Middle frontal gyrus (tissue), 1 donor: ENCODE measurements around the gene SENP7.
"Not testable (repeated sequence)": the region's sequence is repeated elsewhere in the genome, so short reads cannot be mapped to it uniquely, and the experiment has no call there.

Source experiments
- DNase-seq: peaks from one replicate; pipeline ENCODE4 v3.0.0-alpha.2; 2015; ENCODE audit warnings: low spot score; ENCODE audit errors: extremely low spot score

Gene SENP7, protein sequence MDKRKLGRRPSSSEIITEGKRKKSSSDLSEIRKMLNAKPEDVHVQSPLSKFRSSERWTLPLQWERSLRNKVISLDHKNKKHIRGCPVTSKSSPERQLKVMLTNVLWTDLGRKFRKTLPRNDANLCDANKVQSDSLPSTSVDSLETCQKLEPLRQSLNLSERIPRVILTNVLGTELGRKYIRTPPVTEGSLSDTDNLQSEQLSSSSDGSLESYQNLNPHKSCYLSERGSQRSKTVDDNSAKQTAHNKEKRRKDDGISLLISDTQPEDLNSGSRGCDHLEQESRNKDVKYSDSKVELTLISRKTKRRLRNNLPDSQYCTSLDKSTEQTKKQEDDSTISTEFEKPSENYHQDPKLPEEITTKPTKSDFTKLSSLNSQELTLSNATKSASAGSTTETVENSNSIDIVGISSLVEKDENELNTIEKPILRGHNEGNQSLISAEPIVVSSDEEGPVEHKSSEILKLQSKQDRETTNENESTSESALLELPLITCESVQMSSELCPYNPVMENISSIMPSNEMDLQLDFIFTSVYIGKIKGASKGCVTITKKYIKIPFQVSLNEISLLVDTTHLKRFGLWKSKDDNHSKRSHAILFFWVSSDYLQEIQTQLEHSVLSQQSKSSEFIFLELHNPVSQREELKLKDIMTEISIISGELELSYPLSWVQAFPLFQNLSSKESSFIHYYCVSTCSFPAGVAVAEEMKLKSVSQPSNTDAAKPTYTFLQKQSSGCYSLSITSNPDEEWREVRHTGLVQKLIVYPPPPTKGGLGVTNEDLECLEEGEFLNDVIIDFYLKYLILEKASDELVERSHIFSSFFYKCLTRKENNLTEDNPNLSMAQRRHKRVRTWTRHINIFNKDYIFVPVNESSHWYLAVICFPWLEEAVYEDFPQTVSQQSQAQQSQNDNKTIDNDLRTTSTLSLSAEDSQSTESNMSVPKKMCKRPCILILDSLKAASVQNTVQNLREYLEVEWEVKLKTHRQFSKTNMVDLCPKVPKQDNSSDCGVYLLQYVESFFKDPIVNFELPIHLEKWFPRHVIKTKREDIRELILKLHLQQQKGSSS

DNA sequence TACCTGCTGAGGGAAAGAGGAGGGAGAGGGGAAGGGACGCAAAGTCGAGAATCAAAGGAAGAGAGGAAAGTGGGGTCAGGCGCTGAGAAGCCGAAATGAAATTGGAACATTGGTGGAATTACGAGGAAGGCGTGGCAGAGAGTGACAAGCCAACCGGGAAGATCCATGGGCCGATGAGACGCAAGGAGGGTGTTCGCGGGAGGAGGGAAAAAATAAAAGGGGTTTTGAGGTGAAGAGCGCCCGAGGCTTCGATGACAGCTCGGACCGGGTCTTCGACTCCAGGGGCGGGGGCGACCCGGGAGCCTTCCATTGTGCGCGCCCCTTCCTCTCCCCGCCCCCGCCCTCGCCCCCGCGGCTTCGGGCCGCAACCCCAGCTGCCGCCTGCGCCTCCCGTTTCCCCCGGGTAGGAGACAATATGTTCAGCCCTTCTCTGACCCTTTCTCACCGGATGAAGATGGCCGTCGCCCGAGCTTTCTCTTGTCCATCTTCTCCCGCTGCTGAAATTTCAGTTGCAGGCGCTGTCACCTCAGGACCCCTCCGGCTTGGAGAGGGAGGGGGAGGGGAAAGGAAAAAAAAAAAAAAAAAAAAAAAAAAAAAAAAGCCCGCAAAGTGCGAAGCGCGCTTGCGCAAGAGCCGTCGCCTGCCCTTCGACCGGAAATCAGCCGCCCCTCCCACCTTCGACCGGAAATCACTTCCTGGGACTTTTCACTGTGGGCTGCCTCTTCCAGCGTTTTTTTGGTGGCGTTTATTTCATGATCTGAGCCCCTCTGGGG is at the start of gene SENP7:
Gene SENP7 (minus strand): TSS at position 567 of the 773 bp plus-strand sequence. CDS start 82 bp downstream, at position 485.
- peak; percentile 60 for DNase-seq

DNA sequence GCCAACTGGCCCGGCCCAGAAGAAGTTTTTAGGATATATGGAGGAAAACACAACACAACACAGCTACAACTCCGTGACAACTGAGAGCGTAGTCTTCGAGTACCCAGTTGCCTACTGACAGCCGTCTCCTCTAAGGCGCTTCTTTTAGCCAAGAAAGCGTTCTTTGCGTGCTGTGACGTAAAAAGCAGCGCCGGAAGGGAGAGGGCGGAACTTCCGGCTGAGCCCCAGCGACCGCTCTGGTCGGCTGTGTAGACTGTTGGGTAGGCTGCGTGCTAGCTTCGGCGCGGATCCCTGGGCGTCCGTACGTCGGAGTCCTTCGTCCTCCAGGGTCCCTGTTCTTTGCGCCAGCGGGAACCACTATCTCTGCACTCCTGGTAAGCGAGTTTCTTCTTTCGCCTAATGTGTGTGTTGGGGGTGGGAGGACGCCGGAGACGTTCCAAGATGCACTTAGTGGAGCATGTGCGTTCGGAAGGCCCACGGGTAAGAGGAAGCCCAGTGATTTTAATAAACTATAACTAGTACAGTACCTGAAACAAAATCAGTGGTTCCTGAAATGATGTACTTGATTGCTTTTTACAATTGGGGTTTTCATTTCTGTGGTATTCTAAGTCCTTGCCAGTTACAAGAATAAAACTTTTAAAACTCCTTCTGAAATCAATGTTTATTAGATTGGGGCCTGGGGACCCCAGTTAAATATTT is 48.8 kb upstream of the SENP7 start, which contains the start of gene TRMT10C:
Gene TRMT10C (plus strand): TSS at position 239 of the 699 bp plus-strand sequence. CDS start 2,914 bp downstream, outside the sequence.
- peak; percentile 87 for DNase-seq

DNA sequence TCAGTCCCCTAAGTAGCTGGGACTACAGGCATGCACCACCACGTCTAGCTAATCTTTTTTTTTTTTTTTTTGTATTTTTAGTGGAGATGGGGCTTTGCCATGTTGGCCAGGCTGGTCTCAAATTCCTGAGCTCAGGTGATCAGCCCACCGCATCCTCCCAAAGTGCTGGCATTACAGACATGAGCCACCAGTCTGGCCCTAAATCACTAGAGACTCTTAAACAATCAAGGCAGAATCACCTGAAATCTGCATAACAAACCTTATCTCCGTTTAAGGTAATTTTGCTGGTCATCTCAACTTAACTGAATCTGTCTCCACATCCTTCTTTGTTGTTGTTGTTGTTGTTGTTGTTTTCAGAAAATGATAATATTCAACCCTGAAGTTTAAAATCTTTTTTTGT is 43.1 kb upstream of the SENP7 start:
- no peak for DNase-seq

DNA sequence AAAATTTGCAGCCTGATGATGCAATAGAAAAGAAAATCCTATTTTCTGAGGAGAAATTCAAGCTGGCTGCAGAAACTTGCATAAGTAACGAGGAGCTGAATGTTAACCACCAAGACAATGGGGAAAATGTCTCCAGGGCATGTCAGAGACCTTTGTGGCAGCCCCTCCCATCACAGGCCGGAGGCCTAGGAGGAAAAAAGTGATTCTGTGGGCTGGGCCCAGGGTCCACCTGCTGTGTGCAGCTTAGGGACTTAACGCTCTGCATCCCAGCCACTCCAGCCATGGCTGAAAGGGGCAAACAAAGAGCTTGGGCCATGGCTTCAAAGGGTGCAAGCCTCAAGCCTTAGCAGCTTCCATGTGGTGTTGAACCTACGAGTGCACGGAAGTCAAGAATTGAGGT is 40.4 kb upstream of the SENP7 start:
- not testable (repeated sequence) for DNase-seq

DNA sequence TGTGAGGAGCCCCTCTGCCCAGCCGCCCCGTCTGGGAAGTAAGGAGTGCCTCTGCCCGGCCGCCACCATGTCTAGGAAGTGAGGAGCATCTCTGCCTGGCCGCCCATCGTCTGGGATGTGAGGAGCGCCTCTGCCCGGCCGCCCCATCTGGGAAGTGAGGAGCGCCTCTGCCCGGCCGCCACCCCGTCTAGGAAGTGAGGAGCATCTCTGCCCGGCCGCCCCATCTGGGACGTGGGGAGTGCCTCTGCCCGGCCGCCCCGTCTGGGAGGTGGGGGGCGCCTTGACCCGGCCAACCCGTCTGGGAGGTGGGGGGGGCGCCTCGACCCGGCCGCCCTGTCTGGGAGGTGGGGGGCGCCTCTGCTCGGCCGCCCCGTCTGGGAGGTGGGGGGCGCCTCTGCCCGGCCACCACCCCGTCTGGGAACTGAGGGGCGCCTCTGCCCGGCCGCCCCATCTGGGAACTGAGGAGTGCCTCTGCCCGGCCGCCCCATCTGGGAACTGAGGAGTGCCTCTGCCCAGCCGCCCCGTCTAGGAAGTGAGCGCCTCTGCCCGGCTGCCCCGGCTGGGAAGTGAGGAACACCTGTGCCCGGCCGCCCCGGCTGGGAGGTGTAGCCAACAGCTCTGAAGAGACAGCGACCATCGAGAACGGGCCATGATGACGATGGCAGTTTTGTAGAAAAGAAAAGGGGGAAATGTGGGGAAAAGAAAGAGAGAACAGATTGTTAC is 38.5 kb upstream of the SENP7 start:
- DNase-seq: not testable (repeated sequence)

DNA sequence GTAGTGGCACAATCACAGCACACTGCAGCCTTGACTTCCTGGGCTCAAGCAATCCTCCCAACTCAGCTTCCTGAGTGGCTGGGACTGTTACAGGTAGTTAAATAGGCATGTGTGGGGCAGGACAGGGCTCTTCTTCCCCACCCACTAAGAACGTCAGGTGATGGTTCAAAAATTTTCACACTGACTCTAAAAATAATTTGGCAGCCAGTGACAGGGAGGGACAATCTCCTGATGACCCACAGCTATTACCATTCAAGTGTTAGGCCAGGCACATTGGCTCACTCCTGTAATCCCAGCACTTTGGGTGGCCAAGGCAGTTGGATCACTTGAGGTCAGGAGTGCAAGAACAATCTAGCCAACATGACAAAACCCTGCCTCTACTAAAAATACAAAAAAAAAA is 36.5 kb upstream of the SENP7 start:
- DNase-seq: no peak

DNA sequence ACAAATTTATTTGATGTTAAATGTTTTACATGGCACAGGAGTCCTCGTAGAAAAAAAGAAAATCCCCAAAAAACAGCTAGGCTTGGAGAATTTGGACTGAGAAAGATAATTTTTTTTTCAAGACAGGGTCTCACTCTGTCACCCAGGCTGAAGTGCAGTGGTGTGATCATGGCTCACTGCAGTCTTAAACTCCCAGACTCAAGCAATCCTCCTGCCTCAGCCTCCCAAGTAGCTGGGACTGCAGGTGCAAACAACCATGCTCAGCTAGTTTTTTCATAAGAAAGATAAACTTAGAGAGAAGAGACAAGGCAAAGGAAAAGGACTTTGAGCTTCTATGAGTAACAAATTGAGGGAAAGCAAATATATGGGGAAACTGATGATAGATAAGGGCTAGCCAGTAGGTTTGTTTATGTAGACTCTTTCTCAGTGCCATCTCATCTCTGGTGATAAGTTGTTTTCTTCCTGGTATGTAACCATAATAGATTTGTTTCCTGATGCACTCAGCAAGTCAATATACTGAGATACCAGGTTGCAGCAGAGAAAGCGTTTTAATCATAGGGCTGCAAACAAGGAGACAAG is 35.6 kb upstream of the SENP7 start:
- DNase-seq: no peak

DNA sequence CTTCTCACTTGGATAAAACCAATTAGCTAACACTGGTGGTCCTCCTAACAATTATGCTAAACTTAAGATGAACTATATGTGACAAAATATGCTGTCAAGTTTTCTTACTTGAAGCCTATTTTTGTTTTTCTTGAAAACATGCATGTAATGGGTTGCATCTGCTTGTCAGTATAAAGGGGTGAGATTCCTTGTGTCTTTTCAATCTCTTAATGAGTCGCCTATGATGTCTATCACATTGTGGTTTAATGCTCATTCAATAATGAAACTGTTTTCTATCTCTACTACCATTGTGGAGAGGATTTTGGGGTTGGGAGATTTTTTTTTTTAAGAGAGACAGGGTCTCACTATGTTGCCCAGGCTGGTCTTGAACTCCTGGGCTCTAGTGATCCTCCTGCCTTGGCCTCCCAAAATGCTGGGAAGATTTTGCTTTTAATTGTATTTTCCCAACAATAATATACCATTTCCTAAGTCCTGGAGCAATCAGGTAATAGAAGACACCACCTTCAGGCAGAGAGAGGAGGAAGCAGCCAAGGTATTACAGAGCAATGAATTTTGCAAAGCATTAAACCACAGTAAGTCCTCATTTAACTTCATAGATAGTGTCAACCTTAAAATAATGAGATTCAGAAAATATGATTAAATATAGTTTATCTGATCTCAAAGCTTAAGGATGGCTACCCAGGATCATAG is 31.3 kb upstream of the SENP7 start:
- no peak for DNase-seq

DNA sequence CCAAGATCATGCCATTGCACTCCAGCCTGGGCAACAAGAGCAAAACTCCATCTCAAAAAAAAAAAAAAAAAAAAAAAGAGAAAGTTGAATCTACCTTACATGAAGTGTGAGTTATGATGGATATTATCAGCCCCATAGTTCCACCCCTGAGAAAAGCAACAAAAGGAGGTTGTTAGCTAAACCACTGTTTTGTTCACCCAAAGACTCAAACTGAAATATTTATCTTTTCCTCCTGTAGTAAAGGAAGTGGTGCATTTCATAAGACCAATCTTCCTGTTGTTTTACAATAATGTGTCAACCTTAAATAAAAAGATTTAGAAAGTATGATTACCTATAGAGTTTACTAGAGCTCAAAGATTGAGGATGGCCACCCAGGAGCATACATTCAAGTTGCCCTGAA is 29.9 kb upstream of the SENP7 start:
- DNase-seq: no peak

DNA sequence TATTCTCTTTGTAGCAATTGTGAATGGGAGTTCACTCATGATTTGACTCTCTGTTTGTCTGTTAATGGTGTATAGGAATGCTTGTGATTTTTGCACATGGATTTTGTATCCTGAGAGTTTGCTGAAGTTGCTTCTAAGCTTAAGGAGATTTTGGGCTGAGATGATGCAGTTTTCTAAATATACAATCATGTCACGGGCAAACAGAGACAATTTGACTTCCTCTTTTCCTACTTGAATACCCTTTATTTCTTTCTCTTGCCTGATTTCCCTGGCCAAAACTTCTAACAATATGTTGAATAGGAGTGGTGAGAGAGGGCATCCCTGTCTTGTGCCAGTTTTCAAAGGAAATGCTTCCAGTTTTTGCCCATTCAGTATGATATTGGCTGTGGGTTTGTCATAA is 23.9 kb upstream of the SENP7 start:
- DNase-seq: not testable (repeated sequence)

DNA sequence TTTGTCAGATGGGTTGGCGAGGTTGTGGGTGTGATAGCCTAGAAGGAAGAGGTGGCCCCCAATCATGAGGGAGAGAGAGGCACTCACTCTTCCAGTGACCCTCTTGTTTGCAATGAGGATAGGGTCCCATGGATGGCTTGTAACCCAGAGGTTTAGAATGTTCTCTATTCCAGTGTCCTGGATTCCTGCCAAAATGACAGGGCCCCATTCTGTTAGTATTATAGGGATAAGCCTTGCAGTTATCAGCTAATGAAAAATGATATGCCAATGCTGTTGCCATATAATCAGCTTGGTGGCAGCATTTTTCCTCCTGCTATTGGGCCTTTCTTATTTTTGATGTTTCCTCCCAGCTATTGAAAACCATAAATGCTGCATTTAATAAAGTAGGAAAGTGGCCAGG is 23.3 kb upstream of the SENP7 start:
- no peak for DNase-seq

DNA sequence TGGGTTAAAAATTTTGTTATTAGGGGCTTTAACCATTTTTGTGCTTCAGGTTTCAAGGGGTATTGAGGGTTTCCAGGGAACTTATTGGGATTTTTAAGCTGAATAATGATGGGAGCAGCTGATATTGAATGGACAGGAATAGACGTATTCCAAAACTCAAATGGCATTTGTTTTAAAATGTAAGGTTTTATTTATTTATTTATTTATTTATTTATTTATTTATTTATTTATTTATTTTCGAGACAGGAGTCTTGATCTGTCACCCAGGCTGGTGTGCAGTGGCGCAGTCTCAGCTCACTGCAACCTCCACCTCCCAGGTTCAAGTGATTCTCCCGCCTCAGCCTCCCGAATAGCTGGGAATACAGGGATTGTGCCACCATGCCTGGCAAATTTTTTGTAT is 22.2 kb upstream of the SENP7 start:
- DNase-seq: no peak

DNA sequence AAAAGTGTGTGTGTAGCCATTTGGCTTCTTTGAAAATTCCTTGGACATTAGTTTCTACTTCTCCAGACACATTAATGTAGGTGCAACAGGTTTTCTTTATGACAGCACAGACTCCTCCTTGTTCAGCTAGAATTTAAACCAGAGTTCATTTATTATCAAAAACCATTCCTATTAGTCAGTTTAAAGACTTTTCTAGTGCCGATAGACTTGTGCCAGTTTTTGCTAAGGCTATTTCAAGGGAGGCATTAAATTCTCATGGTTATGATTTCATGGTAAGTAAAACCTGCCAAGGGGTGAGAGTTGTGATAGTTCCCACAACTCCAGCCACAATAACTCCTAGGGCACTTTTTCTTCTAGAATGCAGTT is 20.6 kb upstream of the SENP7 start:
- no peak for DNase-seq

DNA sequence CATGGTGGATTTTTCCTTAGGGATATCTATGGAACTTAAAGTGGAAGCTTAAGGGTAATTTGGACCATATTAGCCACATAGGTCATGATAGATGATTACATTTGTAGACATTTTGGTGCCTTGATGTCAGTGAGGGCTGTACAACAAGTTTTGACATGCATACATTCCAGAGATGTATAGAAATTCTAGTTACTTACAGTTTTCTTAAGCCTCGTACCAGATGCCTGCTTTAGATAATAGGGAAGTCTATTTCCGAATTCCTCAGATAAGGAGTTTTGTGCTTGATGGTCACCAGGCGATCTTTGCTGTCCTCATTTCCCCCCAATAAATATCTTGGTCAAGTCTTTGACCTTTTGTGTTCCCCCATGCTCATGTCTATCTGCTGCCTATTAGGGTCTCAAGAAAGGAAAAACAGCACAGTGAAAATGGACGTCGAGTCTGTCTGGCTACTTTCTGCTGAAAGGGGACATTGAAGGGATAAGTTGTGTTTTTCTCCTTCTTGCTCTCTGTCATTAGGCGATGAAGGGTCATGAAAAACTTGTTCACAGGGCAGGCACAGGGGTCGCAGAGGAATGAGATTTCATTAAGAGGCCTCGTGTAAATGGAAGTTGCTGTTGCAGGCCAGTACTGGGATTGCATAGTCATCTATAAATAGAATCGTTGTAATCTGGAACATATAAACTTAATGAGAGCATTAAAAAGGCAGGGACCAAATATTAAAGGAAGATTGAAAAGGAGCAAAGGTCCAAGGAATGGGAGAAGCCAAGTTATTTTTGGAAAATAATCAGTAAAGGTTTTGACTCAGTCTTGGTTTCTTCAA is 20.0 kb upstream of the SENP7 start:
- no peak for DNase-seq

DNA sequence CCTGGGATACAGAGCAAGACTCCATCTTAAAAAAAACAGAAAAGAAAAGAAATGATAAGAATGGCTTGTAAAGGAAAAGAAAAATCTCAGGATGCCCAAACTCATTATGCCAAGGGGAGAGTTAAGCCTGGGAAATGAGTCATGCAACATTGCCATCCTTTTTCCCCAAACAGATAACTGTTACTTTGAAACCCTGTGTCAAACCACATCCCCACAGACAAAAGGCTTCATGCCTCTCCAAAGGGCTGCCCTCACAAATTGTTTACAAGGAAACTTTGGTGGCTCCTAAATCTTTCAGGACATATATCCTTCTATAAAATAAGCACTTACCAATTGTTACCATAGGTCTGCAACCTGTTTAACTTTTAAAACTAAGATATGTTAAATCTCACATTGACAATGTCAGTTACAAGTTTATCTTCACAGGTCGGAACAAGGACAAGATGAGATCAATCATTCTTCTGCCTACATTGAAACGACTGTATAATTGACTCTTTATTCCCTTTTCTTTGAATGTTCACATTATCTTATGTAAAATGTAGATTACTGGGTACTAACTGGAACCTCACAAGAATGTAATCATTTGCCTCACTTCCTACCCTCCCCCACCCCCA is 18.6 kb upstream of the SENP7 start:
- no peak for DNase-seq

DNA sequence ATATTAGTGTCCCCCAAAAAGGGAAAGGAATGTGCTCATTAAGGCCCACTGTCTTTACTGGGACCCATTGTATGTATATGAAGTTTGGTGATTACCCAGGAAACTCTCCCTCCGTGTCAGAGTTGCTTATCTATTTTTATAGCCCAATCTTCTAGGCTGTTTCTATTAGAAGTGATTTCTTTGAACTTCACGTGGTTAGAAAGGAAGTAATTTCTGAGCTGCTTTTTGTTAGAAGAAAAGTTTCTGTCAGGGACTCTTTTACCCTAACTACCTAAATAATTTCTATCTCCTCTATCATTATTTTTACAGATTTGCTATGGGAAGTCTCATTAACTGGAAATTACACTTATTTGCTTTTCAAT is 17.7 kb upstream of the SENP7 start:
- DNase-seq: no peak

DNA sequence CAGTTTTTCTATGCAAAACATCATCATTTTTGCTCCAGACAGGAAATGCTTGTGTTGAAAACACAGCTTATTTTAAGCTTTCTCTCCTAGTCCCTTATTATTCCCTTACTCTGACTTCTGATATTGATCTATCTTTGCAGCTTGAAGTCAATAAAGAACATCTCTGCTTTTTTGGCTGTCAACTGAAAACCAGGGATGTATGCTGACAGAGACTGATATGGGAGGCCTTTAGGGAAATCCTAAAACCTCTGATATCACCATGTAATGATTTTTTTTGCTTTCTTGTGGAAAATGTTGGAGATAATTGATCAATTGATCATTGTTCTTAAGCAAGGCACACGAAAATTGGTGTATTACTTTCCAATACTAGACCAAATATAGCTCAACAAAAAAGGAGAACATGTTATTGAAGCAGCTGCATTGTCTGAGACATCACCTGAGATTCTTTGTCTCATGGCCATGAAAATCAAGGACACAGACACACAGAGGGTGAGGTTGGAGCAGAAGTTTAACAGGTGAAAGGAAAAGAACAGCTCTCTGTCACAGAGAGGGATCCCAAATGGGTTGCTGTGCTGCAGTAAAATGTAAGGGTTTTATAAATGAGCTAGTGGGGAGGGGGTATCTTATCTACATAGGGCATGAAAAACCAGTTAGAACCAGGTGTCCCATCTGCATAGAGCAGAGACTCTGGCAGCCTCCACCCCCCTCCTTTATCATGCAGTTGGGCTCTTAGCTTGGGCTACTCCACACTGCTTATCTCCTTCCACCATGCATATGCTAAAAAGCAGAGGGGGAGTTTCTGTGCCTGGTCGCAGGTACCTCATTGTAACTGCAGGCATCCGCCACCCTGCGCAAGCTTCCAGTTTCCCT is 17.0 kb upstream of the SENP7 start:
- no peak for DNase-seq
